ENCODE results near the gene STAB1.
"Not testable (repeated sequence)": the region's sequence is repeated elsewhere in the genome, so short reads cannot be mapped to it uniquely, and the experiment has no call there.

Gene STAB1

DNA sequence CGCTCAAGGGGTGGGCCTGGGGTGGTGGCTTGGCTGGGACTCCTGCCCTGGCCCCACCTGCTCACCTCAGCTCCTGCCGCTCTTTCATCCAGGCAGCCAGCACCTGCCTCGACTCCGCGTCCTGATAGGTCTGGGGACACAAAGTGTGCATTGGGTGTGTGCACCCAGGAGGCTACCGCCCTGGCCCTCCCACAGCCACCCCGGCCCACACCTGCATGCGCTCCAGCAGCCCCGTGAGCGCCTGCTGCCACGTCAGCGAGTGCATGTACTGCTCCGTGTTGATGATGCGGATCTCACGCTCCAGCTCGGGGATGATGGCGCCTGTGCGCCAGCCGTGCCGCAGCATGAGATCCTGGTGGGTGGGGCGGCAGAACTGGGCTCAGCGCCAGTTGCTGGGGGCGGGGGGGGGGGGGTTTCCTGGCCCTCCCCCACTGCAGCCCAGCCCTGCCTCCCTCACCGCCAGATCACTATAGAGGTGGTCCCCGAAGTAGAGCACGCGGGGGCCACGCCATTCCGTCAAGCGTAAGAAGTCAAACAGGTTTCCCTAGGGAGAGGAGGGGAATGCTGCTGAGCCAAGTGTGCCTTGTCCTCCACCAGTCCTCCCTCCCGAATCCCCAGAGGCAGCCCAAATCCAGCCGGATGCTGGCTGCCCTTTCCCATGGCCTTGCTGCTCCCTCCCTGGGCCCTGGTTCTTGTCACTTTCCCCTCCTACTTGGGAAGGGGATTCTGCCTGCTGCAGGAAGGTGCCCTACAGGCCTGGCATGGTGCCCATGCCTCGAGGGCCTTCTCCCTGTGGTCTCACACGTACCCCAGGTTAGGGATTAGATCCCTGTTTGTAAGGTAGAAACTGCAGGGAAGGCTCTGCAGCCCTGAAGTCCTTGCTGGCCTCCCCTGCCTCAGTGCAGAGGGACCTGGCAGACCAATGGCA is 29.9 kb downstream of the STAB1 start:
- TF ChIP-seq EZH2phosphoT487 (IDR thresholded peaks at IDR 0.05; ENCODE audit: borderline replicate concordance) (no peak), CTCF (conservative IDR thresholded peaks at IDR 0.05; ENCODE audit: low read length) (no peak)
- Histone ChIP-seq H3K36me3 (ENCODE audit: insufficient read depth, low read length) (no peaks in the 10 kb centered on the region), H4K20me1 (ENCODE audit: insufficient read depth, low read length, poor library complexity, severe bottlenecking) (no peaks in the 10 kb centered on the region), H2AFZ (ENCODE audit: low read length) (no peak overlapping the region), H3K4me2 (ENCODE audit: low read depth, low read length, poor library complexity, severe bottlenecking) (no peak overlapping the region), H3K79me2 (ENCODE audit: insufficient read depth, low read length) (no peaks in the 10 kb centered on the region), H3K4me3 (ENCODE audit: low read length, poor library complexity, severe bottlenecking) (no peak overlapping the region), H3F3A (ENCODE audit: low read depth) (no peaks in the 10 kb centered on the region), H3K9me2 (replicated peaks; ENCODE audit: low read depth, low read length) (no peaks in the 10 kb centered on the region), H3K4me1 (ENCODE audit: insufficient read depth, low read length, poor library complexity, severe bottlenecking) (no peaks in the 10 kb centered on the region), H3K9ac (ENCODE audit: low read depth, low read length, poor library complexity, severe bottlenecking) (no peak overlapping the region), H3K9me3 (ENCODE audit: insufficient read depth, low read depth, low read length) (no peaks in the 10 kb centered on the region), H3K27me3 (ENCODE audit: insufficient read depth, low read length, poor library complexity, severe bottlenecking) (no peaks in the 10 kb centered on the region)

GRCh38 chr3:52525680-52526561 is 30.8 kb downstream of the STAB1 start:
- Histone ChIP-seq H3F3A (ENCODE audit: low read depth) (no peaks in the 10 kb centered on the region), H3K79me2 (ENCODE audit: insufficient read depth, low read length) (no peaks in the 10 kb centered on the region), H3K9me2 (replicated peaks; ENCODE audit: low read depth, low read length) (no peaks in the 10 kb centered on the region), H3K4me2 (ENCODE audit: low read depth, low read length, poor library complexity, severe bottlenecking) (no peak overlapping the region), H2AFZ (ENCODE audit: low read length) (no peak overlapping the region), H3K9ac (ENCODE audit: low read depth, low read length, poor library complexity, severe bottlenecking) (no peak overlapping the region), H3K36me3 (ENCODE audit: insufficient read depth, low read length) (no peaks in the 10 kb centered on the region), H3K4me3 (ENCODE audit: low read length, poor library complexity, severe bottlenecking) (no peak overlapping the region), H3K27me3 (ENCODE audit: insufficient read depth, low read length, poor library complexity, severe bottlenecking) (no peaks in the 10 kb centered on the region), H3K9me3 (ENCODE audit: insufficient read depth, low read depth, low read length) (no peaks in the 10 kb centered on the region), H3K4me1 (ENCODE audit: insufficient read depth, low read length, poor library complexity, severe bottlenecking) (no peaks in the 10 kb centered on the region), H4K20me1 (ENCODE audit: insufficient read depth, low read length, poor library complexity, severe bottlenecking) (no peaks in the 10 kb centered on the region)
- TF ChIP-seq EZH2phosphoT487 (IDR thresholded peaks at IDR 0.05; ENCODE audit: borderline replicate concordance) (no peak), CTCF (conservative IDR thresholded peaks at IDR 0.05; ENCODE audit: low read length) (no peak)

DNA sequence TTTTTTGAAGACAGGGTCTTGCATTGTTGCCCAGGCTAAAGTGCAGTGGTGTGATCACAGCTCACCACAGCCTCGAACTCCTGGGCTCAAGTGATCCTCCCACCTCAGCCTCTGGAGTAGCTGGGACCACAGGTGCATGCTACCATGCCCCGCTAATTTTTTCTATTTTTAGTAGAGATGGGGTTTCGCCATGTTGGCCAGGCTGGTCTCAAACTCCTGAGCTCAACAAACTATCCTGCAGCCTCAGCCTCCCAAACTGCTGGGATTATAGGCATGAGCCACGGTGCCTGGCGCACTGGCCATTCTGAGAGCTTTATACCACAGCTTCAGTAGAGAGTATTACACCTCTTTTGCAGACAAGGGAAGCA is 31.5 kb downstream of the STAB1 start:
- H3K9me3 ChIP-seq (ENCODE audit: insufficient read depth, low read depth, low read length); H3K9ac ChIP-seq (ENCODE audit: low read depth, low read length, poor library complexity, severe bottlenecking); H4K20me1 ChIP-seq (ENCODE audit: insufficient read depth, low read length, poor library complexity, severe bottlenecking); H3K4me3 ChIP-seq (ENCODE audit: low read length, poor library complexity, severe bottlenecking); H3K4me2 ChIP-seq (ENCODE audit: low read depth, low read length, poor library complexity, severe bottlenecking); H3K36me3 ChIP-seq (ENCODE audit: insufficient read depth, low read length); H3K9me2 ChIP-seq (replicated peaks; ENCODE audit: low read depth, low read length); H3K27me3 ChIP-seq (ENCODE audit: insufficient read depth, low read length, poor library complexity, severe bottlenecking); H3K4me1 ChIP-seq (ENCODE audit: insufficient read depth, low read length, poor library complexity, severe bottlenecking); H3F3A ChIP-seq (ENCODE audit: low read depth); H3K79me2 ChIP-seq (ENCODE audit: insufficient read depth, low read length); H2AFZ ChIP-seq (ENCODE audit: low read length): not testable (repeated sequence)

All from Loucy (cell line).